MG63 (cell line): ENCODE results near the gene WBP1. TPM values are rescaled to one million over a fixed set of nuclear protein-coding genes. Genes with fewer than 3 reads are reported as not detected.

ENCODE experiments used
- DNase-seq: peaks from one replicate; pipeline ENCODE4 v3.0.0-alpha.2; 2020
- H3K27me3 ChIP-seq: fragments of 250-450 bp; sonication (Bioruptor Pico); 2 replicates; pipeline ENCODE4 v1.5.1; 2020; ENCODE audit warnings: mild to moderate bottlenecking, moderate library complexity
- H3K36me3 ChIP-seq: fragments of 250-450 bp; sonication (Bioruptor Pico); 2 replicates; pipeline ENCODE4 v1.5.1; 2020; ENCODE audit warnings: mild to moderate bottlenecking, moderate library complexity
- H3K4me3 ChIP-seq: fragments of 250-450 bp; sonication (Bioruptor Pico); 2 replicates; pipeline ENCODE4 v1.5.1; 2020; ENCODE audit warnings: mild to moderate bottlenecking, moderate library complexity
- H3K9me3 ChIP-seq: fragments of 250-450 bp; sonication (Bioruptor Pico); 2 replicates; pipeline ENCODE4 v1.5.1; 2020; ENCODE audit warnings: mild to moderate bottlenecking, moderate library complexity
- total RNA-seq: library from RNA; depleted of rRNA; stranded (reverse); fragments of >200 nt; shearing (Covaris generic); gene quantifications from 2 replicates; pipeline ENCODE4 v1.2.3, GENCODE V29; 2014; ENCODE audit warnings: low replicate concordance

WBP1 gene
- total RNA-seq, 1 experiment from 2014 or later = 15.4 TPM

DNA sequence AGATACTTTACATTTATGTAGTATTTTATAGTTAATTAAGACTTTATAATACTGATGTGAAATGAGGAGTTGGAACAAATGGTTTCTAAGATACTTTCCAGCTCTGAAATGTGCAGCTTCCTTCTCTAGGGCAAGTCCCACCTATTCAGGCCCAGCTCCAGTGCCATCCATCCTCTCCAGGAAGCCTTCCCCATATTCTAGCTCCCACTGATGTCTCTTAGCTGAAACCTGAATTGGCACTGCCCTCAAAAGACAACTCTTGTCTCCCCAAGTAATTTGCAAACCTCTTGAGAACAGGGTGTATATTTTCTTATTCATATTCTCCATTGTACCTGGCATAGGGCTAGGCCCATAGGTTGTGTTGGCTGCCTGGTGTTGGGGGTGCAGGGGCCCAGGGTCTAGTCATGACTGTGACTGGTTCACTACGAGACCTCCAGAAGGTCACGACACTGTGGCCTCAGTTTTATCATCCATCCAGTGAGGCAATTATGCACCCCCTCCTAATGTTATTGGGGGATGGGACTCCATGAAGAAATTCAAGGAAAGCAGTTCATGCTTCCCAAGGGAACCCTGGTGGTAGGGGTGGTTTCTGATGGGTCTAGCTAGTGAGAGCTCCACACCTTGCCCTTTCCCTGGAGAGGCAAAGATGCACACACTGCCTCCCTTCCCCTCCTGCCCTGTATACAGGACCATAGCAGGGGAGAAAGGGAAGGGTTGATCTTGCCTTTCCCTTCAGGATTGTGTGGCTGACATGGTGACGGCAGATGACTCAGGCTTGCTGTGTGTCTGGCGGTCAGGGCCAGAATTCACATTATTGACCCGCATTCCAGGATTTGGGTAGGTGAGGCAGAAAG lies 33.9 kb upstream of the WBP1 start:
- H3K36me3 ChIP-seq = peaks cover 6% of the 10 kb centered on the region; the same call in 1 of the 2 replicates
- DNase-seq = no peak
- H3K9me3 ChIP-seq = no peaks in the 10 kb centered on the region
- H3K4me3 ChIP-seq = no peak overlapping the region
- no peaks in the 10 kb centered on the region for H3K27me3 ChIP-seq

DNA sequence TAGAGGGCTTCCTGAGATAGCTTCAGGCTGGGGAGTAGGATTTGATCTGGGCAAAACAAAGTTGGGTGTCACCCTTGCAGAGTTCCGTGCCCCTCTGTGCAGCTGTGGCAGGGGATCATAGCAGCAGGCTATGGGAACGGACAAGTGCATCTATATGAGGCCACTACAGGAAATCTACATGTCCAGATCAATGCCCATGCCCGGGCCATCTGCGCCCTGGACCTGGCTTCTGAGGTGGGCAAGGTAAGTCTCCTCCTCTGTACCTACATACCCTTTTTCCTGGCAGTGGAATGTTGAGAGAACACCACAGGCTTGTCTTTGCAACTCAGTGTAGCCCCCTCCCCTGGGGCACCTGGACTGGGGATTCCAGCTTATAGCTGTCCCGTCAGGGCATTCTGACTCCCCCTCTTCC lies 33.2 kb upstream of the WBP1 start:
- Histone ChIP-seq H3K27me3 (no peaks in the 10 kb centered on the region), H3K4me3 (no peak overlapping the region), H3K9me3 (no peaks in the 10 kb centered on the region), H3K36me3 (peaks cover 6% of the 10 kb centered on the region; the same call in 1 of the 2 replicates)
- DNase-seq = no peak

DNA sequence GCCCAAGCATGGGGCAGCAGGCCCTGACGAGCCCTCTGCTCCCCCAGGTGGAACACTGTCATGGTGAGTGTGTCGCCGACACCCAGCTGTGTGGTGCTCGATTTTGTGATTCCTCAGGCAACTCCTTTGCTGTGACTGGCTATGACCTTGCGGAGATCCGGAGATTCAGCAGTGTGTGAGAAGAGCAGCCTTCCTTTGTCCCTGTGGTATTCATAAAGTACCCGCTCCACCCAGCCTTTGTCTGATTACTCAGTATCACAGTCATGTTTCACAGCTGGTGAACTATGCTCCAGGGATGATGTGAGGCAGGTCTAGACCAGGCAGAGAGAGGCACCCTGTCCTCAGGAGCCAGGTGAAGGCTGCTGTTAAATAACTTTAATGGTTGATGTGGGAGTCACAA lies 32.7 kb upstream of the WBP1 start:
- Histone ChIP-seq H3K36me3 (peaks cover 6% of the 10 kb centered on the region; the same call in 1 of the 2 replicates), H3K9me3 (no peaks in the 10 kb centered on the region), H3K4me3 (no peak overlapping the region), H3K27me3 (no peaks in the 10 kb centered on the region)
- no peak for DNase-seq

DNA sequence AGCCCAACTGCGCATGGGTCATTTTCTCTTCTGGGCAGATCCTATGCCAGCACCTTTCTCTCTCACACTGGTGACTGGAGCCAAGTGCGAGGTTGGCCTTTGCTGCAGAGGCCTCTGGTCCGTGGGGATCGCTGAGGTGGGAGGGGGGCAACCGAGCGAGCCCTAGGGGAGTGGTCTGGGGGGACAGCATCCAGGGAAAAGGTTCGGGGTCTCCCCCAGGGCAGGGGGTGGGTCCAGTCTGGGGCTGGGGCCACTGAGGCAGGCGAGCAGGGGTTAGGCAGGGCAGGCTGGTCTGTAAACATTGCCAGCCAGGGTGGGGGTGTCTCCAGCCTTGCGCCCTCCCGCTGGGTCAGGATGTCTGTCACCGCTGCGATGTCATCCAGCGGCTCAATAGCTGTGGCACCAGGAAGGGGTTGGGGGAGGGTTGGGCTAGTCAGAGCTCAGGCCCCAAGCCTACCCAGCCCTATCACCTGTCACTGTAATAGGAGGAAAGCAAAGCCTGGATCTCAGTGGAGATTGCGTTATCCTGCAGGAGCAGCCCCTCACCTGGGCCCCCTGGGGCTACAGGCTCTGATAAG lies 32.0 kb upstream of the WBP1 start:
- H3K36me3 ChIP-seq = peaks cover 6% of the 10 kb centered on the region; the same call in 1 of the 2 replicates
- H3K27me3 ChIP-seq = no peaks in the 10 kb centered on the region
- DNase-seq = no peak
- H3K4me3 ChIP-seq = no peak overlapping the region
- no peaks in the 10 kb centered on the region for H3K9me3 ChIP-seq

DNA sequence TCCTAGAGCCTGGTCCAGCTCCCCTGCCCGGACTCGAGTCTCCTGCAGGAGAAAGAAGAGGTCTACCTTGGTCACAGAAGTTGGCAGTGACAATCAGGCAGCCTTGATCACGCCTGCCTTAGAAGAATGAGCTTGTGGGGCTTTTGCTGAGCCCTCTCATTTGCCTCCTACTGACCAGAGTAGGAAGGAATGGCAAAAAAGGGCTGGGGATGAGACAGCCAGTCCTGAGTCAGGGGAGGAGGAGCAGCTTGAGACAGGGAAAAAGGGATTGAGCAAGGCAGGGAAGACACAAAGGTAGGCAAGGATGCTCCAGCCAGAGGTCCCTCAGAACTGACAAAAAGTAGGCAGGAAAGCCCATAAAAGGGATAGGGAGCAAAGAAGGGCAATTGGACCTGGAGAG lies 30.7 kb upstream of the WBP1 start:
- Histone ChIP-seq H3K4me3 (no peak overlapping the region), H3K27me3 (no peaks in the 10 kb centered on the region), H3K9me3 (no peaks in the 10 kb centered on the region), H3K36me3 (peaks cover 6% of the 10 kb centered on the region; the same call in 1 of the 2 replicates)
- DNase-seq = no peak

DNA sequence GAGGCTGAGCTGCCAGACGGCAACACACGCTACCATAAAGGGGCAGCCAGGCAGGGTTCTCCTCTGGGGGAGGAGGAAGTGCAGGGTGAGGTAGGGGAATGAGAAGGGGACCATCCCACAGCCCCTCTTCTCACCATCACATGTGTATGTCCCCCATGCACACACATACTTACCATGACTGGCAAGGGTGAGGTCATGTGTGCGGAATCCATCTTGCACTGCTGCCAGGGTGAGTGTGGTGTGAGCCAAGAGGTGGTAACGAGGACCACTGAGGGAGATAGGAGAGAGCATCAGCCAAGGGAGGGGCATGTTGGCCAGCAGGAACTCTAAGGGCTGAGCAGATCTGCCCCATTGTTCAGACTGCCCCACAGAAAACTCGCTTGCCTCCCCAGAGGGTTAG lies 29.6 kb upstream of the WBP1 start:
- no peak overlapping the region for H3K4me3 ChIP-seq
- peaks cover 6% of the 10 kb centered on the region; the same call in 1 of the 2 replicates for H3K36me3 ChIP-seq
- no peaks in the 10 kb centered on the region for H3K27me3 ChIP-seq
- DNase-seq = no peak
- H3K9me3 ChIP-seq = no peaks in the 10 kb centered on the region

DNA sequence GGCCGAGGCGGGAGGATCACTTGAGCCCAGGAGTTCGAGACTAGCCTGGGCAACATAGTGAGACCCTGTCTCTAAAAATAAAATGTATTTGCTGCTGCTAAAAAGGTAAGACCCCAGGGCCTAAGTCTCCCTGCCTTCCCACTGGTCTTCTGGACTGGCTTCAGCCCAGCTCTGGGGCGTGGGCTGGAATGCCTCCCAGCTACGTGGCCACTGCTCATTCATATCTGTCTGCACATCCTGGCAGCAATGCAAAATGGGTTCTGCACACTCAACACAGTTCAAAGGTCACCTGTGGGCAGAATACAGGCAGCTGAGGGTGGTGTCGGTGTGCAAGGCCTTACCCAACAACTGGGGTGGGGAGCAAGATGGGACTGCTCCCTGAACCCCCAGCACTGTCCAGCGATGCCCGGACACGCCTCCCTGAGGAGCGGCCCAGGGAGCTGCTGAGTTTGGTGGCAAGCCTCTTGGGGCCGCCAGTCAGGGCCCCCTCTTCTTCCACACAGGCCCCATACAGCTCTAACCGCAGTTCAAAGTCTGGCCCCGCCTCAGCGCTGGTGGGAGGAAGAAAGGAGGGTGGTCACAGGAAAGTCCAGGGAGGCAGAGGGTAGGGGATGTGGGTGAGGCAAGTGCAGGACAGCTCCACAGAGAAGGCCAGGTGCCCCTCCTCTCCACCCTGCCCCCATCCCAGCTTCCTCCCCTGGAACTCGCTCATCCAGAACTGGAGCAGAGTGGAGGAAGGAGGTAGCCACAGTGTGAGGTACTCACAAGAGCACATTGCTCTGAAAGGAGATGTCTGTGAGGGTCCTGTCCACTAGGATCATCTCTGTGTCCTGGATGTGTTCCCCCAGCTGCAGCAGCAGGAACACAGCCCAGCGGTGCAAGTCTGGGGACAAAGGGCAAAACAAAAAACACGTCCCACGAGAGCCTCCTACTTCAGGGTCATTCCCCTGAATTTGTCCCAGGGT lies 28.5 kb upstream of the WBP1 start:
- no peaks in the 10 kb centered on the region for H3K27me3 ChIP-seq
- DNase-seq = peak; percentile 18
- no peak overlapping the region for H3K4me3 ChIP-seq
- H3K9me3 ChIP-seq = no peaks in the 10 kb centered on the region
- H3K36me3 ChIP-seq = peaks cover 6% of the 10 kb centered on the region

DNA sequence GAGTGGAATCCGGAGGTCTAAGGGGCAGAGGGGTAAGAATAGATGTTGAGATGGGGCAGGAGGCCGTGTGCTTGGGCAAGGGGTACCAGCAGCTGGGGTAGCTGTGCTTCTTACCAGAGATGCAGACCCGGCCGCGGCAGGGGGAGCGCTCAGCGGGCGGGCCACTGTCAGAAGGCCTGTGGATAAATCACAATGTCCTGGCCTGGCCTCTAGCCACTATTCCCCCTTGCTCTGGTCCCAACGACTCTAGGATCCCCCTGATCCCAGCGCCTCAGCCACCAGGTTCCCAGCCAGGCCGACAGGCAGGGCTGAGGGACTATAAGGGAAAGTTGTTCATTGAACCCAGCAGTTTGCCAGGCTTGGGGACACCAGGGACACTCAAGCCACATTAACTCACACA lies 27.7 kb upstream of the WBP1 start:
- no peaks in the 10 kb centered on the region for H3K27me3 ChIP-seq
- H3K9me3 ChIP-seq = no peaks in the 10 kb centered on the region
- DNase-seq = no peak
- H3K4me3 ChIP-seq = no peak overlapping the region
- peaks cover 6% of the 10 kb centered on the region for H3K36me3 ChIP-seq

DNA sequence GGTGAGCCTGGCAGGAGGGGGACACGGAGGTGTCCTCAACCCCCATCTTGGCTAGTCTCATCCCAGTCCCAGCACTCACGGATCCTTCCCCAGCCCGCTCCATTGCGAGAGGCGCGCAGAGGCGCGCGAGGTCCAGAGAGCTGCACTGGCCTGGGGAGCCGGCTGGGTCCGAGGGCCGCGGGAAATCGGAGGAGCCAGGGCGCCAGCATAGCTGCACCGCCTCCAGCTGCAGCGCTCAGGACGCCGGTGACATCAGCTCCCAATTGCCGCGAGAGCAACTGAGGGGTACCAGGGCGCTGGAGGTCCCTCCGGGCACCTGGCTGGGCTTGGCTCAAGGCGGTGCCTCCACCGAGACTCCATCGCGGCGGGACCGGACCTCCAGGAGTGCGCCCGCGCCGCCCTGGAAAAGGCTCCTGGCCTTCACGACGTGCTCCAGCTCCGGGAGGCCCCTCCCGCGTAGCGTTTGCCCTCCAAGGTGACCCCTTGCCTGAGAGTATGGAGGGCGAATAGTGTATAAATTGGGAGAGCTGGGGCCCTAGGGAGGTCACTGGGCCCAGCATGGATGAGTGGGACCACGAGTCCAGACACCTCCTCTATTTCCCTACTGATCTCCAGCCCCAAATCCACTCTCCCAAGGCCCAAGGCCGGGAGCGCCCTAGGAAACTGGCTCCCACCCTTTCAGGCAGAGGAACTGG lies 22.0 kb upstream of the WBP1 start:
- H3K27me3 ChIP-seq = no peaks in the 10 kb centered on the region
- DNase-seq = no peak
- no peaks in the 10 kb centered on the region for H3K9me3 ChIP-seq
- H3K36me3 ChIP-seq = no peaks in the 10 kb centered on the region; the same call in none of the 2 replicates
- H3K4me3 ChIP-seq = no peak overlapping the region

DNA sequence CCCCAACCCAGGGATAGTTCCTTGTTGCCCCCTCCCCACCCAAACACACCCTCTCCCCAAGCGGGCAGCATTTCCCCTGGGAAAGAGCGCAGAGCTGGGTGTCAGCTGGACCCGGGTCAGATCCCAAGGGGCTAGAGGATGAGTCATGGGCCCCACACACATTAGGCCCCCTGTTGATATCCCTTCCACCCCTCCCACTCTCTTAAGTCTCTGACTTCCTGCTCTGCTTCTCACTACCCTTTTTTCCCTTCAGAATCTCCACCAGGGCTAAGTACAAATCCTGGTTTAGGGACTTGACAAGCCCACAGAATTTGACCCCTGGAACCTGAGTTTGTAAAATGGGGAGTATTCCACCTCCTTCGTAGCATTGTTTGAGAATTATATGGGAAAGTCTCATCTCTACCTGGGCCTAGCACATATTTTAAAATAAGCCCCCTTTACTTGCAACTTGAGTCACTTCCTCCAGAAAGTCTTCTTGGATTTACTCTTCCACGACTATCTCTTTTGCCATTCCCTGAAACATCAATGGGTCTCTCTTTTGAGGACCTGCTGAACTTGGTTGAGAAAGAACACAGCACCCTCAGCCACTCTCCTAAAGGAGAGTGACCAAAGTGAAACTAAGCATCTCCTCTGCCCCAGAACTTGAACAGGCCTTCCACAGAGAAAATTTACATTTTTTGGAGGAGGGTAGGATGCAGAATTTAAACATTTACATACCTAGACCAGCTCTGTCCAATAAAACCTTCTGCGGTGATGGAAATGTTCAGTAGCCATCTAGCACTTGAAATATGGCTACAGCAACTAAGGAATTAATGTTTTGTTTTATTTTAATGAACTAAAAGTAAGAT lies 21.2 kb upstream of the WBP1 start:
- DNase-seq = no peak
- Histone ChIP-seq H3K9me3 (no peaks in the 10 kb centered on the region), H3K27me3 (no peaks in the 10 kb centered on the region), H3K4me3 (no peak overlapping the region), H3K36me3 (no peaks in the 10 kb centered on the region; the same call in none of the 2 replicates)

DNA sequence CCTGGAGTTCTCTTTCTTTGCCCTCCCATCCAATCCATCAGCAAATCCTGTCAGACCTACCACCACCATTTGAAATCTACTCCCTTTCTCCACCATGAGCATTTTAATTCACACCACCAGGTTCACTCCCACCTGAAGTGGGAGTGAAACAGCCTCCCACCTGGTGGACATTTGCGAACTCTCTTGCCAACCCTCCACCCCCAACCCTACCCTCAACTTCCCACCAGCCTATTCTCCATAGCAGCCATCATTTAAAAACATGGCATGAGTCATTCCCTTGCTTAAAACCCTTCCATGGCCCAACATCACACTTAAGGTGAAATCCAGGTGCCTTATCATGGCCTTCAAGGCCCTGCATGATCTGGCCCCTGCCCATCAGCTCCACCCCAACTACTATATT lies 20.0 kb upstream of the WBP1 start:
- no peaks in the 10 kb centered on the region for H3K9me3 ChIP-seq
- DNase-seq = no peak
- no peaks in the 10 kb centered on the region for H3K27me3 ChIP-seq
- no peak overlapping the region for H3K4me3 ChIP-seq
- H3K36me3 ChIP-seq = no peaks in the 10 kb centered on the region; the same call in none of the 2 replicates

DNA sequence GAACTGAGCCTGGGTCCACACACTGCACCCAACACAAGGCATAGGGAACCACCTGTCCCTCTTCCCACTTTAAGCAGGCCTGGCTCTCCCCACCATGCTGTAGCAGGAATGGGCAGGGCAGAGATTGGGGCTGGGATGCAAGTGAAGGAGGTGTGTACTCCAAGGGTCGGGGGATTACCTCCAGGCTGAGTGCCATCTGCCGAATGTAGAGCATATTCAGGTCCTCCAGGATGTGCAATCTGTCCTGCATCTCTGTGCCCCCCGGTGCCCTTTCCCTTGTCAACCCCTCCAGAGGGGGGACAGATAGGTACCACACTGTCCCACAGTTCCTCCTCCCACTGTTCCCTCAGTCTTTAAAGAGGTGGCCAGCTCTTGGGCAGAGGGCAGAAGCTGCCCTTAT lies 18.9 kb upstream of the WBP1 start:
- Histone ChIP-seq H3K27me3 (no peaks in the 10 kb centered on the region), H3K4me3 (peak overlapping the region; percentile 53), H3K9me3 (no peaks in the 10 kb centered on the region), H3K36me3 (no peaks in the 10 kb centered on the region; the same call in none of the 2 replicates)
- DNase-seq = no peak

DNA sequence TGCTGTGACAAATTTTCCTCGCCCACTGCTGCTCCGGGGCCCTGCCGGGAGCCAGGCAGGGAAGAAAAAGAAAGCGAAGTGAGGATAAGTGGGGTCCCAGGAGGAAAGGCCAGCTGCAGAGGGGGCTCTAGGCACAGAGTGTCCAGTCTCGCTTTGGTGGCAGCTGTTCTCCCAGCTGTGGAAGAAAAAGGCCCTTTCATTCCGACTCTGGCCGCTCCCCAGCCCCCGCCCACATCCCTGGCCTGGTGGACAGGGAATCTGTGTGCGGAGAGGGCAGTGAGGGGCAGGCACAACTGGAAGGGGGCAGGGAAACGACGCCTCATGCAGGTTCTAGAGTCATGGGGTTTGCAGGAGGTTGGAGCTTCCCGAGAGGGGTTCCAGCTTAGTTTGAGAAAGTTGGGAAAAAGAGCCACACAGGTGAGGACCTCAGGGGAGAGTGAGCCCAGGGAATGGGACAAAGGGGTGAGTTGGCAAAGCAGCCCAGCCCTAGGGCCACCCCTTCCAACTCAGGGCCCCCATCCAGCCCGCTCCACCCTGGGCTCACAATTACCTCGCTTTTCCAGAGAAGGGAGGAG lies 18.3 kb upstream of the WBP1 start:
- no peaks in the 10 kb centered on the region for H3K27me3 ChIP-seq
- H3K9me3 ChIP-seq = no peaks in the 10 kb centered on the region
- DNase-seq = no peak
- peak overlapping the region; percentile 53 for H3K4me3 ChIP-seq
- no peaks in the 10 kb centered on the region; the same call in none of the 2 replicates for H3K36me3 ChIP-seq

DNA sequence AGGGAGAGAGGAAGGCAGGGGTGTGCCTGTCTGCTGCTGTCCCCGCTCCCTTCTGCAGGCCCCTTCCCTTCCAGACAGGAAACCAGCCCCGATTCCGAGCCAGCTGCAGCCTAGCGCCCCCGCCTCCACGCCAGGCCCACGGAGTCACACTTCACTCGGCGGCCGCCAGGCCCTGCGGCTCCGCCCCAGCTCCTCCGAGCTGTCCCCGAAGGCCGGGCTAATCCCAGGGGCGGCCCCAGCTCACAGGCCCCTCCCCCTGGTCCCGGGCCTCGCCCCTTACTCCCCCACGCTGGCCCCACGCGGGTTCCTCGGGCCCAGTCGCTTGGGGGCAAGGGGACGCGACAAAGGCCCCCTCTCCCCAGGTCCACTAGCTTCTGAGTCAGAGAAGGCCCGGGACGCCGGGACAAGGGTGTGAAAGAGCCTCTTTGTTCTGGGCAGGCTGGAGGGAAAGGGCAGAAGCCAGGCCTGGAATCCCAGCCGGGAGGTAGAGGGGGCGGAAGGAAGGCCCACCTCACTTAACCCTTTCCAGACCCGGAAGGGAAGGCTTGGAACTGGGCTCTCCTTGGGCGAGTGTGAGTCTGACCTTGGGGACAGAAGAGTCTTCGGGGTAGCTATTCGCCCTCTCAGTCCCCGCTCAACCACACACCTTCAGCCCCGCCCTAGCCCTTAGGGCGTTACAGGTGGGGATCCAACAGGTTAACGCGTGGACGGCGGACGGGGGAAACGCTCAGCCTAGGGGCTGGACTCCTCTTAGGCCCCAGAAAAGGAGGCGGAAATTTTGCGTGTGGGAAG lies 17.7 kb upstream of the WBP1 start:
- H3K27me3 ChIP-seq = no peaks in the 10 kb centered on the region
- peak overlapping the region; percentile 53 for H3K4me3 ChIP-seq
- no peaks in the 10 kb centered on the region for H3K9me3 ChIP-seq
- DNase-seq = peak; percentile 93
- no peaks in the 10 kb centered on the region; the same call in none of the 2 replicates for H3K36me3 ChIP-seq
